Activated CD8-positive, alpha-beta memory T cell treated with anti-CD3 and anti-CD28 coated beads for 4 hours (primary cell): ENCODE measurements around the gene TGFB2.

ENCODE experiments used
- DNase-seq, 2 donors: peaks; one replicate each; pipeline ENCODE4 v3.0.0-alpha.2; 2020; ENCODE audit warnings: low read depth in 2 of 2

Gene TGFB2

DNA sequence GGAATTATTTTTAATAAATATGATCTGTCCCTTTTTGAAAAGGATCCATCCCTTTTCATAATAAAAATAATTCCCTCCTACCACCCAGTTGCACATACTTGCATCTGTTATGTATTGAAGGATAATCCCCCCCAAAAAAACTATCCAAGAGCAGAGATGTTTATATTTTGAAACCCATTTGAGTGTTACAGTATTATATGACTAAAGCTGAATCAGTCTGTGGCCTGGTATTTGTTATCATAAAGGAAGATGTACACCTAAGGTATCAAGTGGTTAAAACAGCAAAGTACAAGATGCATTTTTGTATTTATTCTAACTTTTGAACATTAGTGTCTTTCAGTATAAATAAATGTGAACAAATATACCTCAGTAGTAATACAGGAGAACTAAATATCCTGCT, 12.7 kb upstream of the TGFB2 start:
- no peak for DNase-seq

- no peak for DNase-seq
These were observed 8.8 kb upstream of the TGFB2 start for GRCh38 chr1:218336328-218336727.

- no peak for DNase-seq
These were observed 5.8 kb upstream of the TGFB2 start for GRCh38 chr1:218339267-218339831.

DNA sequence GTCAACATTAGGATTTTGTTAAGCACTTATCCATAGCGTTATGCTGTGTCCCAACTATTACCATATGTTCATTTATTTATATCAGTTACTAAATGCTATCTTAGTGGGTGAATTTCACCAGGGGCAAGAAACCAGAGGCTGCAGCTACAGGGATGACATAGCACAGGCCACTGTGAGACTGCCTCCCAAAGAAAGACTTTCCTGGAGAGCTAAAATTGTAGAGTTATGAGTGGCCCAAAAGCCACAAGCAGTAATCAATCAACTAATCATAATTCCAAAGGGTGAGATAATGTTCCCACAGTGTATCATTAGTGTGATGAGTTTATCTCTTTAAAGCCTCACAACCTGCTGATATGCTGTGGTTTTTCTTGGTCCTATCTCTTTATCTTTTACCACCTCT, 3.8 kb upstream of the TGFB2 start:
- no peak for DNase-seq

- DNase-seq = no peak
These were observed 3.0 kb upstream of the TGFB2 start for GRCh38 chr1:218342091-218342490.

GRCh38 chr1:218345673-218346390, 696 bp downstream of the TGFB2 start:
- no peak for DNase-seq

GRCh38 chr1:218346391-218347204, 1.5 kb downstream of the TGFB2 start:
- no peak for DNase-seq

DNA sequence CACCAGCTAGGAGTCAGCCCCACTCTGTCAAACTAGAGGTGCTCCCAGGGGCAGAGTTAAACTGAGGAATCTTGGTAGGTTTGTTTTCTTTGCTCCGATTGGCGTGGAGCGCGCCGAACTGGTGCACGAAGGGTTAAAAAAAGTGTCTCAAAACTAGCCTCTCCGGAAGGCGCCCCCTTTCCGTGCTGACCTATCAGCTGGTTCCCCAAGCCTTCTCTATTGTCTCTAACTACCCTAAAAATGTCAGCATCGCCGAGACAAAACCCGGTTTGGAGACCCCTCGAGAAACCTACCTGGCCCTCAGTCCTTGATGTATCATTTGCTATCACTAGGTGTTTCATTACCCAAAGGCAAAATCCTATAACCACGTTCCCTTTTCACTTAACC, 2.2 kb downstream of the TGFB2 start:
- DNase-seq = no peak

DNA sequence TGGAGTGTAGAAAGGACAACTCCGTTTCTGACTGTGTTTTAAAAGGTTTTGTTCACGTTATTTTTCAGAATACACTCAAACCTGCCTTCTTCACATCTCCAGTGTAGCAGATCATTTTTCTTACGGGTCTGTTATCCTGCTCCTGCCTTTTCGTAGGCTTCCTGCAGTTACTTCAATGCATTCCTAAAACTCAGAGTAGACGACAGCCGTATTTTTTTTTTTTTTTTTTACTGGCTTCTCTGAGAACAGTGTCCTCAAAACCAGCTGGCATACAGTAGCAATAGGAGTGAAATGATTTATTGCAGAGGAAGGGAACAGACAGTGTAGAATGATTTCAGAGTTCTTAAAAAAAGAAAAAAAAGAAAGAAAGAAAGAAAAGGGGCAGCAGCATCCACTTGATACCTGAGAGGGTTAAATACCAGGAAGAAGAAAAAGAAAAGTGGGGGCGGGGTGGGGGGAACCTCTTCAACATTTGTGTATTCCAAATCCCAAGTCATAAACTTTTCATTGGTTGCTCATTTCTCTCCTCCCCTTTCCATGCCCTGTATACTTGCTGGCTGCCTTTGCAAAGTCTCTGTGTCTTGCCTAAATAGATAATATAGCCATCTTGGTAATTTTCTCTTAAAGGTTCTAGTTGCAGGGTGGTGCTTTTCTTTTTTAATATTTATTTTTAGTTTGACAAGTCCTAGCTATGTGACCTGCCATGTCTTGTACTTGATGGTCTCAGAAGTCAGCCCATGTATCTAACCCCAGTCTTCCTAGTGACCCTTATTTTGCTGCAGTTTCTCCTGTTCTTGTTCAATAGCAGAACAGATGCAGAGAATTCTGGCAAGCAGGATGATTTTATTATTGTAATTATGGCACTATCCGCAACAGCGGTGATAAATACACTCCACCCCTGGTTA, 2.8 kb downstream of the TGFB2 start:
- DNase-seq = no peak

DNA sequence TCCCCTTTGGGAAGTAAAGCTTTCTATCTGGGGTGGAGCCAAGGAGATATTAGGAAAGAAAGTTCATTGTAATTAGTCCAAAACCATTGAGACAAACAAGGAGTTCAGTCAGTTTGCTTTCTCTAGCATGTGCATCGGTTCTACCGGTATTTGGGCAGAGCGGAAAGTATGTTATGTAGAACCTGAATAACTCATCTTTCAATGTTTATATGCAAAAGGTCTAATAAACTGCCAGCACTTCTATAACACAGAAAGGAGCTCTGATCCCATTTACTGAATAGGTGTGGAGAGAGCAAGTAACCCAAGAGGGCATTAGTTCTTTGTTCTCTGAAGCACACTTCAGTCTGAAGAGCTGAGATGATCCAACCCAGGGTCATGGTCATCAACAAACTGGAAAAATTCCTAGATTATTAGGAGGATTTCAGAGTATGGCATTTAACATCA, 3.5 kb downstream of the TGFB2 start:
- no peak for DNase-seq

- no peak for DNase-seq
These were observed 4.4 kb downstream of the TGFB2 start for GRCh38 chr1:218349348-218350034.

DNA sequence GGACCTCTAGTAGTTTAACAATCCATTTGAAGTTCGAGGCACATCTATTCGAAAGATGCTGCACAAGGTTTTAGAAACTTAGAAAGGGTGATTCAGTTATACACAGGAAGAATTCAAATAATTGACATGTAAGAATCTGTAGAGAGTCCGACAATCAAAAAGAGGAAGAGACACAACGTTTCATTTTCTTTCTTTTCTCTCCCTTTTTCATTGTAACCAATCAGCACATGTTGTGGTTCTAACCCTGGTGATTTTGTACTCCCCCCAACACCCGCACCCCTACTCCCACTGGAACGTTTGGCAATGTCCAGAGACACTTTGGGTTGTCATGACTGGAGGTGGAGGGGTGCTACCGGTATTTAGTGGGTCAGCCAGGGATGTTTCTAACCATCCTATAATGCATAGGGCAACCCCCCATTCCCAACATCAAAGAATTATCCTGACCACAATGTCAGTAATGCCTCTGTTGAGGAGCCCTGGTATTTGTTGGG, 4.9 kb downstream of the TGFB2 start:
- no peak for DNase-seq

GRCh38 chr1:218350801-218351266, 5.7 kb downstream of the TGFB2 start:
- no peak for DNase-seq

- no peak for DNase-seq
These were observed 6.4 kb downstream of the TGFB2 start for GRCh38 chr1:218351391-218352074.

GRCh38 chr1:218352075-218352438, 6.9 kb downstream of the TGFB2 start:
- no peak for DNase-seq

DNA sequence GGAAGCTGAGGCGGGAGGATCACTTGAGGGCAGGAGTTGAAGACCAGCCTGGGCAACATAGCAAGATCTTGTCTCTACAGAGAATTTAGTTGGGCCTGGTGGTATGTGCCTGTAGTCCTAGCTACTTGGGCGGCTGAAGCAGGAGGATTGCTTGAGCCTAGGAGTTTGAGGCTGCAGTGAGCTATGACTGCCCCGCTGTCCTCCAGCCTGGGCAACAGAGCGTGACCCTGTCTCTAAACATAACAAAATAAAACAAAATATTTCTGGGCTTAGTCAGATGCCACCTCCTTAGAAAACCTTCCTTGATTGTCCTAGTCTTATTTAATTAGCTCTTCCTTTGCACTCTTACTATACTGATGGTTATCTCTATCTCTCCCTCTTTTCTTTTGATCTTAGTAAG, 8.5 kb downstream of the TGFB2 start:
- DNase-seq = no peak

DNA sequence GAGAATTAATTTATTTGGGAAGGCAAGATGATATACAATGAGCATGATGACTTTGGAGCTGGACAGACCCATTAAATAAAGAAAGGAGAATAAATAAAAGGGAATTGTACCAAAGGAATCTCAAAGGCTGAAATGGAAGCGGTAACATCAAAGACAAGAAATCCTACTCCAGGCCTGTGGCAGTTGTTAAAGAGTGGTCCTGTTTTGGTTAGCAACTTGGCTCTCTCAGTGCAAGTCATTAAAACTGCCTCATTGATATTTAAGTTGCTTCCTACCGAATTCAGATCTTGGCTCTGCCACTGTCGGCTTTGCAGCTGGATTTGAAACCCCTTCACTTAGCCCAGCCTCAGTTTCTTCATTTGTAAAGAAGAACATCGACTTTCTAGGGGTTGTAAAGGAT, 10.1 kb downstream of the TGFB2 start:
- no peak for DNase-seq

- no peak for DNase-seq
These were observed 12.2 kb downstream of the TGFB2 start for GRCh38 chr1:218357211-218357892.

DNA sequence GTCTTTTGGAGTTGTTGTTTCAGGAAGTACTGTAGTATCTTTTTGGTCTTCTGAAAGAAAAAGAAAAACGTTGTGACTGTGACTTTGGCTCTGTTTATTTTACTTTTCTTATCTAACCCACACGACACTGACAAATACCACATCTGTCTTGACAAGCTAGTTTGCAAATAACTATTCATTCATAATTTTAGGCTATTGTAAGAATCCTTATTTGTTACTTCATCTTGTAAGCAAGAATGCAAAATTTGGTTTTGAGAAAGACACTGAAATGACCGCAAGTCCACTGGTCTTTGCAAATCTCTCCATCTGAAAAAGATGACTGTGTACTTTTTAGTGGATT, 12.7 kb downstream of the TGFB2 start:
- no peak for DNase-seq
